HepG2 (cell line): Measurements from ENCODE around the gene NGRN. TPM values are rescaled to one million over a fixed set of nuclear protein-coding genes. Genes with fewer than 3 reads are reported as not detected.

Experiments
- AGO2 ChIP-seq: fragments of 200-400 bp; formaldehyde crosslinking; optimal IDR thresholded peaks from 2 replicates; pipeline ENCODE3; 2017; ENCODE audit warnings: mild to moderate bottlenecking, low read depth, low read length, moderate library complexity
- YEATS2 ChIP-seq: sonication (generic); formaldehyde crosslinking; IDR thresholded peaks from 2 replicates; pipeline ENCODE4 v1.4.0; 2020; ENCODE audit warnings: missing genetic modification reagents, borderline replicate concordance
- ZNF124 ChIP-seq: sonication (generic); formaldehyde crosslinking; IDR thresholded peaks from 2 replicates; pipeline ENCODE4 v1.4.0; 2020; ENCODE audit warnings: missing genetic modification reagents
- polyA plus RNA-seq, 8 experiments: library from polyadenylated mRNA; depleted of rRNA in 3 of 8; stranded (reverse) in 7 of 8; unstranded in 1 of 8; fragments of >200 nt; fragmentation: Illumina TruSeq in 4 of 8; extraction: Trizol in 4 of 8; gene quantifications; 2 replicates each; pipeline versions ENCODE4 v1.2.1 to v1.2.3, GENCODE V29; 2011 to 2016; ENCODE audit warnings: low read depth in 4 of 8, missing spikeins in 1 of 8, mixed read lengths in 1 of 8; ENCODE audit not compliant: insufficient read depth in 1 of 8
- total RNA-seq, 5 experiments: library from RNA; depleted of rRNA; stranded (reverse); fragments of >200 nt; fragmentation: Illumina TruSeq; extraction: Trizol; gene quantifications; 2 replicates each; pipeline ENCODE4 v1.2.3, GENCODE V29; 2016; ENCODE audit warnings: low read depth in 1 of 5
- TF ChIP-seq, protein P1 (sequence below): IDR thresholded peaks from 2 replicates; pipeline ENCODE4 v1.6.1; 2016; ENCODE audit warnings: low read depth, missing genetic modification reagents, missing compliant biosample characterization
- TF ChIP-seq, protein P2 (sequence below): sonication (generic); formaldehyde crosslinking; IDR thresholded peaks from 2 replicates; pipeline ENCODE4 v1.4.0; 2020; ENCODE audit warnings: missing genetic modification reagents, low read depth, mild to moderate bottlenecking, borderline replicate concordance
- TF ChIP-seq, protein P3 (sequence below): sonication (generic); formaldehyde crosslinking; IDR thresholded peaks from 2 replicates; pipeline ENCODE4 v1.4.0; 2020; ENCODE audit warnings: mild to moderate bottlenecking, missing genetic modification reagents

Gene NGRN
- total and polyA plus RNA-seq, 2 of the 13 experiments (the other 11 are each of a cell fraction or from before 2014, with no cell fraction given): 39.8 to 63.7 TPM

DNA sequence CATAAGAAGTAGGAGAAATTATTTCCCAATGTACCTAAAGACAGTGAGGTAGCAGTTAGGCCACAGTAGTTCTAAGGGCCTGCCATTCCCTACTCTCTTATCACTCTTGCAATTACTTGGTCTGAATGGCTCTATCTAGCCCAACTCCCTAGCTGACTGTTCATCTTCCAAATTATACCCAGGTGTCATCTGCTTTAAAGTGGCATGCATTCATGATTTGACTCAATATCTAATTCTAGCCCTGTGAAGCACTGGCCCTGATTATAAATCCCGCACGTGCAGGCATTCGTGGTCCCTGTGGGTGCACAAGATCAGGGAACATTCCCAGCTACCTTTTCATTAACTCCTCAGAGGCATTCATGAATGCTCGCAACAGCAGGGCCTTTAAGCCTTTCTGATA lies 43.5 kb downstream of the NGRN start (continued):
- TF ChIP-seq, protein P1, sequence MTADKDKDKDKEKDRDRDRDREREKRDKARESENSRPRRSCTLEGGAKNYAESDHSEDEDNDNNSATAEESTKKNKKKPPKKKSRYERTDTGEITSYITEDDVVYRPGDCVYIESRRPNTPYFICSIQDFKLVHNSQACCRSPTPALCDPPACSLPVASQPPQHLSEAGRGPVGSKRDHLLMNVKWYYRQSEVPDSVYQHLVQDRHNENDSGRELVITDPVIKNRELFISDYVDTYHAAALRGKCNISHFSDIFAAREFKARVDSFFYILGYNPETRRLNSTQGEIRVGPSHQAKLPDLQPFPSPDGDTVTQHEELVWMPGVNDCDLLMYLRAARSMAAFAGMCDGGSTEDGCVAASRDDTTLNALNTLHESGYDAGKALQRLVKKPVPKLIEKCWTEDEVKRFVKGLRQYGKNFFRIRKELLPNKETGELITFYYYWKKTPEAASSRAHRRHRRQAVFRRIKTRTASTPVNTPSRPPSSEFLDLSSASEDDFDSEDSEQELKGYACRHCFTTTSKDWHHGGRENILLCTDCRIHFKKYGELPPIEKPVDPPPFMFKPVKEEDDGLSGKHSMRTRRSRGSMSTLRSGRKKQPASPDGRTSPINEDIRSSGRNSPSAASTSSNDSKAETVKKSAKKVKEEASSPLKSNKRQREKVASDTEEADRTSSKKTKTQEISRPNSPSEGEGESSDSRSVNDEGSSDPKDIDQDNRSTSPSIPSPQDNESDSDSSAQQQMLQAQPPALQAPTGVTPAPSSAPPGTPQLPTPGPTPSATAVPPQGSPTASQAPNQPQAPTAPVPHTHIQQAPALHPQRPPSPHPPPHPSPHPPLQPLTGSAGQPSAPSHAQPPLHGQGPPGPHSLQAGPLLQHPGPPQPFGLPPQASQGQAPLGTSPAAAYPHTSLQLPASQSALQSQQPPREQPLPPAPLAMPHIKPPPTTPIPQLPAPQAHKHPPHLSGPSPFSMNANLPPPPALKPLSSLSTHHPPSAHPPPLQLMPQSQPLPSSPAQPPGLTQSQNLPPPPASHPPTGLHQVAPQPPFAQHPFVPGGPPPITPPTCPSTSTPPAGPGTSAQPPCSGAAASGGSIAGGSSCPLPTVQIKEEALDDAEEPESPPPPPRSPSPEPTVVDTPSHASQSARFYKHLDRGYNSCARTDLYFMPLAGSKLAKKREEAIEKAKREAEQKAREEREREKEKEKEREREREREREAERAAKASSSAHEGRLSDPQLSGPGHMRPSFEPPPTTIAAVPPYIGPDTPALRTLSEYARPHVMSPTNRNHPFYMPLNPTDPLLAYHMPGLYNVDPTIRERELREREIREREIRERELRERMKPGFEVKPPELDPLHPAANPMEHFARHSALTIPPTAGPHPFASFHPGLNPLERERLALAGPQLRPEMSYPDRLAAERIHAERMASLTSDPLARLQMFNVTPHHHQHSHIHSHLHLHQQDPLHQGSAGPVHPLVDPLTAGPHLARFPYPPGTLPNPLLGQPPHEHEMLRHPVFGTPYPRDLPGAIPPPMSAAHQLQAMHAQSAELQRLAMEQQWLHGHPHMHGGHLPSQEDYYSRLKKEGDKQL (CRISPR knock-in tag): no peak
- TF ChIP-seq, protein P2, sequence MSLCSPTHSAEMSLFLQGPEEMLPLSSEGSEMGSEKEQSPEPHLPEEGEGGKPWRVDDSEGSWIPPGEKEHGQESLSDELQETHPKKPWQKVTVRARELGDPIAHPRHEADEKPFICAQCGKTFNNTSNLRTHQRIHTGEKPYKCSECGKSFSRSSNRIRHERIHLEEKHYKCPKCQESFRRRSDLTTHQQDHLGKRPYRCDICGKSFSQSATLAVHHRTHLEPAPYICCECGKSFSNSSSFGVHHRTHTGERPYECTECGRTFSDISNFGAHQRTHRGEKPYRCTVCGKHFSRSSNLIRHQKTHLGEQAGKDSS (CRISPR knock-in tag): no peak
- TF ChIP-seq ZNF124: no peak
- no peak for TF ChIP-seq AGO2
- TF ChIP-seq YEATS2: no peak
- TF ChIP-seq, protein P3, sequence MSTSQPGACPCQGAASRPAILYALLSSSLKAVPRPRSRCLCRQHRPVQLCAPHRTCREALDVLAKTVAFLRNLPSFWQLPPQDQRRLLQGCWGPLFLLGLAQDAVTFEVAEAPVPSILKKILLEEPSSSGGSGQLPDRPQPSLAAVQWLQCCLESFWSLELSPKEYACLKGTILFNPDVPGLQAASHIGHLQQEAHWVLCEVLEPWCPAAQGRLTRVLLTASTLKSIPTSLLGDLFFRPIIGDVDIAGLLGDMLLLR: no peak
- TF ChIP-seq, all 625 proteins: peak for 0
